Measurements from ENCODE around the gene CAPN14.

Gene CAPN14, protein sequence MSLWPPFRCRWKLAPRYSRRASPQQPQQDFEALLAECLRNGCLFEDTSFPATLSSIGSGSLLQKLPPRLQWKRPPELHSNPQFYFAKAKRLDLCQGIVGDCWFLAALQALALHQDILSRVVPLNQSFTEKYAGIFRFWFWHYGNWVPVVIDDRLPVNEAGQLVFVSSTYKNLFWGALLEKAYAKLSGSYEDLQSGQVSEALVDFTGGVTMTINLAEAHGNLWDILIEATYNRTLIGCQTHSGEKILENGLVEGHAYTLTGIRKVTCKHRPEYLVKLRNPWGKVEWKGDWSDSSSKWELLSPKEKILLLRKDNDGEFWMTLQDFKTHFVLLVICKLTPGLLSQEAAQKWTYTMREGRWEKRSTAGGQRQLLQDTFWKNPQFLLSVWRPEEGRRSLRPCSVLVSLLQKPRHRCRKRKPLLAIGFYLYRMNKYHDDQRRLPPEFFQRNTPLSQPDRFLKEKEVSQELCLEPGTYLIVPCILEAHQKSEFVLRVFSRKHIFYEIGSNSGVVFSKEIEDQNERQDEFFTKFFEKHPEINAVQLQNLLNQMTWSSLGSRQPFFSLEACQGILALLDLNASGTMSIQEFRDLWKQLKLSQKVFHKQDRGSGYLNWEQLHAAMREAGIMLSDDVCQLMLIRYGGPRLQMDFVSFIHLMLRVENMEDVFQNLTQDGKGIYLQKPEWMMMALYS

DNA sequence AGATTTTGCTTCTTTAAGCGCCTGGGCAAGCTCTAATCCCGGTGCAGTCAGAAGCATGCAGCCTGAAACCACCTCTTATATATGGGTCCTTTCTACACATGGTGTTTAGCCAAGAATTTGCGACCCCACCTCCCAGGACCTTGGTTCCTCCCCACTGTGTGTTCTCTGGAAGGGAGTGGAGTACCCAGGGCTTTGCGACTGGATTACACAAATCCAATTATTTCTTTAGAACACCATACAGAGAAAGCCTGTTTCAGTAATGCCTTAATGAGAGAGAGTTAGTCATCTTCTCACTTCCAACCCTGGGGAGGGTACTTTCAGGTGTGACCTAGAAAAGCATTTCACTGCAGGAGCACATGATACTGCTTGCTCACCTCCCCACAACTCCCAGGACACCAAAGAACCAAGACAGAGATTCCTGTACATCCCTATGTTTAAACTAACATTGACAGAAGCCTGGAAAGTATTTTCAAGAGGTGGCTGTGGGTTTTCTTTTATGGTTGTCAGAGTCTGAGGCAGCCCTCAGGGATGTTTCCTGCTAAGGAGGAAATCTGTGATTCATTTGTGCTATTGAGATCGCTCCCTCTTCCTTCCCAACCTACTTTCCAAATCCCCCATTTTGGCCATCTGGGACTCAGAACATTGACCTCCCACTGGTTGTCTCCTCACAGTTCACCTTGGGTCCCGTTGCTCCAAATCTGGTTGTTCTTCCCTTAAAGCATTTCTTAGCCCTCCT is at the start of gene CAPN14:
Gene CAPN14 (minus strand): TSS at position 51 of the 736 bp plus-strand sequence. CDS start 12,068 bp downstream, outside the sequence.
- no peak for DNase-seq (ENCODE audit: low read depth in 2 of 2)

DNA sequence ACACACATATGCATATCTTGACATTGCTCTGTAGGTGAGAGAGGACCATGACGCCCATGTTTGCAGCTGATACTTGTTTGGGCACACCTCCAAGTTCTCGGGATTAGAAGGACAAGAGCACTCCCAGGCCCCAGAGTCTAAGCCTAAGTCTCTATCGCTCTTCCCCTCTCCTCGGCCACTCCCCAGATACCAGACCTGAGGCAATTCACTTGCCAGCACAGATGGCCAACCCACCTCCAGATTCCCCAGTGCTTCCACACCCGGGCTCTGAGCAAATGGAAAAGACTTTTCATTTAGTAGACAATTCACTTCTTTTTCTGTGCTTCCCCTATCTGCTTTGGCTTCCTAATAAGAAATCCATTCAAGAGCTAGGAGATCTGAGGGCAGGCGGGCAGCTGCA is 49.5 kb upstream of the CAPN14 start:
- DNase-seq (ENCODE audit: low read depth in 2 of 2): no peak

DNA sequence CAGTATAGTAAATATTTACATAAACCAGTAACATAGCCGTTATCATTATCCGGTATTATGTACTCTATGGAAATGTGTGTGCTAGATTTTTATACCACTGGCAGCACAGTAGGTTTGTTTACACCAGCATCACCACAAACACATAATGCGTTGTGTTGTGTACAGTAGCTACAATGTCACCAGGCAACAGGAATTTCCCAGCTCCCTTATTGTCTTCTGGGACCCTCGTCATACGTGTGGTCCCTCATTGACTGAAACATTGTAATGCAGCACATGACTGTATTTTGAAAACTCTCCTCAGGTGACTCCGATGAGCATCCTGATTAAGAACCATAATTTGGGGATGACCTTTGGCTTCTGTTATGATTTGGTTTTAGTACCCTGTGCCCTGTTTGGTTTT is 47.9 kb upstream of the CAPN14 start:
- no peak for DNase-seq (ENCODE audit: low read depth in 2 of 2)

DNA sequence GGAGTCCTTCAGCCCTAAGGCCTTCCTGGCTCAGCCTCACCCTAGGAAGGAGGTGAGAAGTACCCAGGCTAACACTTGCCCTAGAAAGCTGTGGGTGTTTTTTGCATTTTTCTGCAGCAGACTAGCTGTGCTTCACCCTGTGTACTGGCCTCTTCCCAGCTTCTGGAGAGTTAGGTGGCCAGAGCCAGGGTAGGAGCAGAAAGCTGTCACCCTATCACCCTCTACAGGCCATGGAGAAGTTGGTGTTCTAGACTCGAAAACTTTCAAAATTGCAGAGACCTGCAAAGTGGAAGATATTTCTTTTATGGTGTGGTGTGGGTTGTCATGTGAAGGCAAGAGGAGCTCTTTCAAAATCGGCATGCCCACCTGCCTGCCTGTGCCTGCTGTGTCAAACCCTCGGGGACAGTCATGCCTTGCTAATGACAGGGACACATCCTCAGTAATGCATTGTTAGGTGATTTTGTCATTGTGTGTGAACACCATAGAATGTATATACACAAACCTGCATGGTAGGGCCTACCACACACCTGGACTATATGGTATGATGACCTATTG is 46.4 kb upstream of the CAPN14 start:
- DNase-seq (ENCODE audit: low read depth in 2 of 2): no peak

DNA sequence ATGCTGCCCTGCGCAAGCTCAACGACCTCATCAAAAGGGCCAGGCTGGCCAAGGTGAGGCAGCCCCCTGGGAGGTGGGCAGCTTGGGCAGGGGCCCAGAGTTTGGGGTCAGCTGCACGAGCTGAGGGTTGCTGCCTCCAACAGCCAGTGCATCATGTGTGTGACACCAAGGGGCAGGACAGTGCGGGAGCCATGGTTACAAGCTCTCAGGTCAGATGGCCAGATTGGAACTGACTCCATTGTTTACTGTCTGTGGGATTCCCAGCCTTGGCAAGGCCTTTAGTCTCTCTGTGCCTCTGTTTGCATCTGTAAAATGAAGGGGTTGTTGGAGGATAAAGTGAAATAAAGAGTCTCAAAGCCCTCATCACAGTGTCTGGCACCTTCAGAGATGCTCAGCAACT is 43.6 kb upstream of the CAPN14 start:
- DNase-seq (ENCODE audit: low read depth in 2 of 2): no peak

DNA sequence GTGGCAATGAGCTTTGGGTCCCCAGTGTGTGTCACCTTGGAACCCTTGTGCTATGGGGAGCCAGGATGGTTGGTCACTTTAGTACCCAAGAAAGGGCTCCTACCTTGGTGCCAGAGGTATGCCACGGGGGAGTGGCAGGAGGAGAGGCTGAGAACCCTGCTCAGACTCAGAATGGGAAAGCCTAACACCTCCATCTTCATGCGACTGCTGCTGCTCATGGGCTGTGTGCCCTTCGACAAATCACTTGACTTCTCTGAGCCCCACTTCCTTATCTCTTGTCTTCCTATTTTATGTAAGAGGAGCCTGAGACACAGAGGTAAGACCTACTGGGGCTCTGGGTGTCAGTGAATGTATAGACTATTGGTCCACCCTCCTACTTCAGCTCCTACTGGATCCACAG is 41.8 kb upstream of the CAPN14 start:
- no peak for DNase-seq (ENCODE audit: low read depth in 2 of 2)

DNA sequence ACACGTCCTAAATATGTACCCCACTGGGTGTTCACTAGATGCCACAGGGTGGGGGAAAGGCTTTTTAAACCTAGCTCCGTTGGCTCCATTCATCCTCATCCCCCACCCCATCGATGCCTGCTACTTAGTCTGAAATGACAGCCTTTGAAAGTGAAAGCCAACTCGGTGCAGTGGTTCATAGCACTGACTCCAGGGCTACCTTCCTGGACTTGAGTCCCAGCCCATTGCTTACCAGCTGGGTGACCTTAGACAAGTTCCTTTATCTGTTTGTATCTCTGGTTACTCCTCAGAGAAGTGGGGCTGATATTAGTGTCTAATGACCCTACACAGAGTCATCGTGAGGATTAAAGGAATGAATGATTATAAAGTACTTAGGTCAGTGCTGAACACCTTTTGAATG is 41.0 kb upstream of the CAPN14 start:
- no peak for DNase-seq (ENCODE audit: low read depth in 2 of 2)

DNA sequence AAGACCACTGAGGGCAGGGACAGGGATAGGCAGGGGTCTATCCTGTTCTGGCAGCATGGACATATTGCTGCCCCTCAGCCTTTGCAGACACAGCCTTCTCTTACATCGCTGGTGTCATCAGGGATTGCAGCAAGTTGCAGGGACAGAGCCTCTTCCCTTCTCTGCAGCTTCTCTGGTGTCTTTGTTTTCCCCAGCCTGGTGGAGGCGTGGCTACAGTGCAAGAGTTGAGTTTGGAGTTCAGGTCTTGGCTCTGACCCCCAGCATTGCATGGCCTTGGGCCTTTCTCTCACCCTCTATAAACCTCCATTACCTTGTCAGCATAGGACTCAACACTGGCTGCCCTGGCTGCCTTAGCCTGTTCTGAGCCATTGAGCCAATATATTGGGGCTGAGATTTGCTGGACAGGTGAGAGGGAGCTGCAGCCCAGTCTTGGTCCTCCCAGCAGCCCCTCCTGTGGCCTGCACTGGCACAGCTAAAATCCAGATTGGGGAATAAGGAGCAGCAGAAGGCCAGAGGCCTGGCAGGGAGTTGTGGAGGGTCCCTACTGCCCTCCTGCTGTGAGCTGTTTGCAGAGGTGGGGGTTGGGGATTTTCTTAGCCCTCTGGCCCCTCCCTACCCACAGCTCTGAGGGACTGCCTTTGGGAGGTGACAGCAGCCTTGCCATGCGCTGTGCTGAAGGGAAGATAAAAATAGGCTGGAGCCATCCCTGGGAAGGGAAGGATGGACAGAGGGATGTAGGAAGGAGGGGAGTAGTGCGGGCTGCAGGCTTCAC is 39.5 kb upstream of the CAPN14 start:
- DNase-seq (ENCODE audit: low read depth in 2 of 2): no peak

DNA sequence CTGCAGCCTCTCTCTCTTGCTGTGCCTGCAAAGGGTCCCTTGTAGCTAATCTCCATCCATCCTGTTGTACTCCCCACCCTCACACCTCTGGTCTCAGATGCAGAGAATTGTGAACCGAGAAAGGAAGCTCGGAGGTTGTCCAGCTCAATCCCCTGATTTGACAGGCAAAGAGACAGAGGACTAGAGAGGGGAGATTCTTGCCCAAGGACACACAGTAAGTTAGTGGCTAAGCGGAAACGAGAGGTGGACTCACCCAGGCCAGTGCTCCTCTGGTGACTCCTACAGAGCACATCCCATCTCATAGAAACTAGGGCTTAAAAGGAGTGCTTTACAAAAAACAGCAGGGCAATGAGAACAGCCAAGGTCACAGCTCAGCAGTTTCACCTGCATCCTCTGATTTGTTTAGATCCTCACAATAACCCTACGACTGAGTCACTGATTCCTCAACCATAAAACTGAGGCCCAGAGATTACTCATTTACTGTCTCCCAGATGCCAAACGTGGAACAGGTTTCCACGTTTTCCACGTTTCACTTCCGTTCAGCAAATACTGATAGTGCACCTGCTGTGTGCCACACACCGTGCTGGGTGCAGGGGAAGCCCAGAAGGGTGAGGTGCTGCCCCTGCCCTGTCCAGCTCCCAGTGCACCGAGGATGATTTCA is 38.7 kb upstream of the CAPN14 start:
- no peak for DNase-seq (ENCODE audit: low read depth in 2 of 2)

DNA sequence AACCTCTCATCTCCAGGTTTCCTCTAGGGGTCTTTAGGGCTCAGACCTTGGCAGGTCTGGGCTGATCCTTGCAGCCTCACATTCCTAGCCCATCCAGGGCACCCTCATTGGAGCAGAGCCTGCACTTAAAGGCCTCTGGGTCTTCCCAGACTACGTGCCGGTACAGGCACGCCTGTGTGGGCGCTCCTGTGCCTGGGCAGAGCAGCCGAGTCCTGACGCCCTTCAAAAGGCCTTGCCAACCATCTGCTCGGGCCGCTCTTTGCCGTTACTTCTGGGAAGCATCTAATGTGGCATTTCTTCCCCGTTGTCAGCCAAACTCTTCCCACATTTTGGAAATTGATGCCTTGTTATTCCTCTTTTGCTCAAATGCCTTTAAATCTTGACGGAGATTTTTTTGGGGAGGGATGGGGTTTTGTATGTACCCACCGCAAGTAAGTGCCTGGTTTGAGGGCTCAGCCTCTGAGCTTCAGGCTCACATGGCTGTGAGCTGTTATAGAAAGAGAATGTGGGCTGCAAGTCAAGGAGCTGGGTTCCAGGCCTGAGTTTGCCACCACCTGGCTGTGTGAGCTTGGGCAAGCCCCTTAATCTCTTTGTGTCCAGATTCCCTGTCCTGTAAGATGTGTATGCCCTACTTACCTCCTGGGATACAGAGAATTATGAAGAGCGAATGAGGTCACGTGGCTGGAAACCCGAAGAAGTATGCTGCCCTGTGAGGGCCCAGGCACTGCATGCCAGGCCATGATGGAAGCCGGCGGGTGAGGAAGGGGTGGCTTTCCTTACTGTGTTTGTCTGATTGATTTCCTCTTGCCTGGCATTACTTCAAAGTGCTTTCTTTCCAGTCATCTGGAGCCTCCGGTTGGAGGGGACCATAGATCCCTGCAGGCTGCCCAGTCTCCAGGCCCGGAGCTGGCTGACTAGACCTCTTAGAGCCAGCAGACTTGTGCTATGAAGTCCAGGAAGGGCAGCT is 37.2 kb upstream of the CAPN14 start:
- no peak for DNase-seq (ENCODE audit: low read depth in 2 of 2)

DNA sequence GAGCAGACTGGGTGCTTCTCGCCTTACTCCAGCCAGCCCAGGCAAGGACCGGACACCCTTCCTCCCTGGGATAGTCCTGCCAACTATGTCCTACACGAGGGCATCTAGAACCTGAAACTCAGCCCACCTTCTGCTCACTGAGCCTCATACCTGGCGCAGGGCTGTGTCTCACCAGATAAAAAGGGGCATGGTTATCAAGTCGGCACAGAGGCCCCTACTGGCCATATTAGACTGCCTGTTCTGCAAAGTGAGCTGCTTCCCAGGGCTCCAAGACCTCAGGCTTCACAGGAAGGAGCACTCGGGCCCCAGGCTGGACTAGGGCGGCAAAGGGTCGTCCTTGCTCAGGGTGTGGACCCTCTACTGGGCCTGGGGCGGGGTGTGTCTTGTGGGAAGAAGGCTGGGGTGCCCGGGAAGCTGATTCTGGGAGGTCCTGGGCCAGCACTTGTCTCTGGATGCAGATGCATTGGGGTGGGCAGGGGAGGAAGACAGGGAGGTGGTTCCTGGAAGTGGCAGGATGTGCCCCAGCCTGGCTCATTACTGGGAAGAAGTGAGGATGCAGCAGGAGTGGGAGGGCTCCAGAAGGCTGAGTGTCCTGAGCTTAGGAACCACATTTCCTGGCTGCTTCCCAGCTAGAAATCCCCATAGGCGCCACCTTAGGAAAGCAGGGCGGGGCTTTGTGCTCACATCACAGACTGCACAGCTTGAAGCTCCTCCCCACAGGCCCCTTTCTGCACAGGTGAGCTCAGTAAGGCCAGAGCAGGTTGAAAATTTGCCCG is 36.2 kb upstream of the CAPN14 start:
- DNase-seq (ENCODE audit: low read depth in 2 of 2): no peak

DNA sequence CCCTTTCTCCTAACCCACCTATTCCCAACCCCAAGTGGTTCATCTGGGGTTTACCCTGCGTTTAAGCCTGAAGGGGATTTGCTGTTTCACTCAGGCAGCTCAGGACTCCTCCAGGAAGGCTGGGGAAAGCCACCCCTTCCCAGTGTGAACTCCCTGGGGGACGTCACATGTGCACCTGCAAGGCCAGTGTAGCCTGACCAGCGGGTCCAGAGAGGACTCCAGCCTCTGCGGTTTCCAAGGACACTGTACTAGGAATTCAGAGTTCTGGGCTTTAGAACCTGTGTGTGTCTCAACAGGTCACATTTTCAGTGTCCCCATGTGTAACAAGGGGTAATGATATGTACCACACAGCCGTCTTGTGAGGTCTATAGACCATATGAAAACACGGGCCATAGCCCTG is 34.5 kb upstream of the CAPN14 start:
- no peak for DNase-seq (ENCODE audit: low read depth in 2 of 2)

DNA sequence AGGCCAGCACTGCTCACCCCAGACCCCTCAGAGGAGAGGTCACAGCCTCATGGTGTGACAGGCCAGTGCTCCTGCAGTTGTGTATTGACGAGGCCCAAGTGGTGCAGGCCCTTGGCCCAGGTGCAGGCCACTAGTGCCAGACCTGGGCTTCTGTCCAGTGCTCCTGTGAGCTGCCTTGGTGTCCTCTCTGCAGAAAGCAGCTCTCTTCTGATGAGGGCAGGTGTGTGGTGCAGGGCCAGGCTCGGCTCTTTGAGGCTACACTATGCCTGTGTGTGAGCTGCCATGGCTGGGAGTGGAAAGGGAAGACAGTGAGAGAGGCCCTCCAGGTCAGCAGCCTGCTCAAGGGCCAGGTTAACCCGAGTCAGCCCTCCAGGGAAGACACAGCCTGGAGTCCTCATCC is 33.7 kb upstream of the CAPN14 start:
- DNase-seq (ENCODE audit: low read depth in 2 of 2): no peak

DNA sequence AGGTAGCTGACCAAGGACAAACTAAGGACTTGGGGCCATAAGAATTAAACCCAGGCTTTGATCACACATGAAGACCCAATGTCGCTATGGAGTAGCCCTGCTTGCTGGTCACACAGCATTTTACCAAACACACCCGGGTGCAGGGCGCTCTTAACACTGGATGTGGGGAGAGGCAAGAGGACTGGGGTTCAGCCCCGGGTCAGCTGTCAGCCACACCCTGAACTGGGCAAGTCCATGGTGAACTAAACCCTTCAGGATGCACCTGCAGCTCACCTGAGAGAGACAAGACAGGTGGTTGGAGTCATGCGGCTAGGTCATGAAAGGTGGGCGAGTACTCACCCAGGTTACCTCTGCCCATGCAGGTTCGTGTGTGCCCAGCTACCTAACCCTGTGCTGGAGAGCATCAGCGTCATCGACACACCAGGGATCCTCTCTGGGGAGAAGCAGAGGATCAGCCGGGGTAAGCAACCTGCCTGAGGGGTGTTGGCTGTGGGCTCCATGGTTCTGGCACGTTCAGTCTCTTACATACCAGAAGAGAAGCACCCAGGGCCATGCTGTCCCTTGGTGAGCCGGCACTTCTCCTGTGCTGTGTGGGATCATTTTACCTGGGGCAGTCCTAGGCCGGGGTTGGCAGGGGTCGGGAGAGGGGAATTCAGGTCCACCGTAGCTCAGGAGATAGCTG is 31.8 kb upstream of the CAPN14 start:
- no peak for DNase-seq (ENCODE audit: low read depth in 2 of 2)

DNA sequence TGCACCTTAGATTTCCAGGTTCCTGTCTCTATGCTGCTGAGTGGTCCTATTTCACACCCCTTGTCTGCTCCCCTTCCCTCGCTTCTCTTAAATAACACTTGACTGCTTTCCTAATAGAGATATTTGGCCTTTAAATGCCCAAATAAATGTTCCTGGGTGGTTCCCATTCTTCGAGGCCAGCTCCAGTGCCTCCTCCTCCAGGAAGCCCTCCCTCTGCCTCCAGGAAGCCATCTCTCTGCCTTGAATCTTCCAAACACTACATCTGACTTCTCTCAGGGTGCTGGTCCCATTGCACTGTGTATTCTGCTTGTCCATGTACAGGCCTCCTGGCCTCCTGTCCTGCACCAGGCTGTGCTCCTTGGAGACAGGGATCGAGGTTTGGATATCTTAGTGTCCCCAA is 30.8 kb upstream of the CAPN14 start:
- no peak for DNase-seq (ENCODE audit: low read depth in 2 of 2)

DNA sequence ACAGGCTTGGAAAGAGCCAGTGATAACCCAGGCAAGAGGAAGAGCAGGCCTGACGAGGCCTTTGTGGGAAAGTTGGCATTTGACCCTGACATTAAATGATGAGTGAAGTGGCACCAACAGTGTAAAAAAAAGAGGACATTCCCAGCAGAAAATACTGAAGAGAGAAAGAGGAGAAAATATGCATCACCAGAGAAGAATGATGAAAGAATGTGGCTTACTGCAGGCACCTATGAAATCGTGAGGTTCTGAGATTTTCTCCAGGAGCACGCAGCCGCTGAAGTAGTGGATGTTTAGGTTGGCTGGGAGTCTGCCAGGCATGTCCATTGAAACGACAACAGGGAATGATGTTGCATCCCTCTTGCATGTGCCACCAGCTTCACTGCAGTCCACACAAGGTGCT is 30.4 kb upstream of the CAPN14 start:
- DNase-seq (ENCODE audit: low read depth in 2 of 2): no peak

DNA sequence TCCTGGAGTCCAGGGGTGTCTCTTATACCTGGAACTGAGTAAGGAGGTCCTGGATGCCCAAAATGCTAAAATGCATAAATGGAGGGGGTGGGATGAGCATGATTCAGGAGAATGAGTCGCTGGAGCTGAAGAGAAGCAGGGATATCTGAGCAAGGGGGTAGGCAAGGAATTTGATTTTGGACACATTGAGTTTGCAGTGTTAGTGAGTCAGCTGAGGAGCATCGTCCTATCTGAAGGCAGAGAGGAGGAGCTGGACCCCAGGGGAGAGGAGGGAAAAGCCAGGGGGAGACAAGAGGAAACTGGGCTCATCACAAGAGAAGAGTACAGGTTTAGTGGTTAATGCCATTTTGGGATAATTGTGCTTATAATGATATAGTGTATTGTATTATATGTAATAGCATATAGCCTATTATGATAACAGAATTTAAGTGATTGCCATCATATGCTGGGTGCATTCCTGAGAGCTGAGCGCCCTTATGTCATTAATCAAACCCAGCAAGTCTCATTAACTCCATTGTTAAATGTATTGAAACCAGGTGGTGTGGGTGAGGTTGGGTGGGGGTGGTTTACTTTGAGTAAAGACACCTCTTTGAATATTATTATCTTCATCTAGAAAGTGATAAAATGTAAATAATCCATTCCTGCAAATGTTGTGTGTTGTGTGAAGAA is 29.0 kb upstream of the CAPN14 start:
- DNase-seq (ENCODE audit: low read depth in 2 of 2): no peak

DNA sequence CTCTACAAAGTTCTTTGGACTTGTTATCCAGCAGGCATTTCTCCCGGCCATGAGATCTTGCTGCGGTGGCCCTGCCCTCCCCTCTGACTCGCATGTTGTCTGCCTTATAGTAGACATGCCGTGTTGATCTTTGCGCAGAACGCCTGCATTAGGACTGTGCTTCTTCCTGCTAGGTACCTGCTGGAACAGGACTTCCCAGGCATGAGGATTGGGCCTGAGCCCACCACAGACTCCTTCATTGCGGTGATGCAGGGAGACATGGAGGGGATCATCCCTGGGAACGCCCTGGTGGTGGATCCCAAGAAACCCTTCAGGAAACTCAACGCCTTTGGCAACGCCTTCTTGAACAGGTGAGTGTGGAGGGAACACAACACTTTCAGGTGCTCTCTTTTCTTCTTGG is 26.8 kb upstream of the CAPN14 start:
- no peak for DNase-seq (ENCODE audit: low read depth in 2 of 2)
